HepG2 (cell line): ENCODE measurements around the gene STYX. TPM values are rescaled to one million over a fixed set of nuclear protein-coding genes. Genes with fewer than 3 reads are reported as not detected.

ENCODE experiments used
- AKAP8 ChIP-seq: sonication (generic); formaldehyde crosslinking; IDR thresholded peaks from 2 replicates; pipeline ENCODE4 v1.5.1; 2020; ENCODE audit warnings: mild to moderate bottlenecking, missing genetic modification reagents
- ASH2L ChIP-seq: fragments of 300-600, 200-600 bp; sonication (generic); IDR thresholded peaks from 2 replicates; pipeline ENCODE4 v1.7.0; 2017; ENCODE audit warnings: low read depth, mild to moderate bottlenecking, moderate library complexity, mixed read lengths, low read length; ENCODE audit not compliant: insufficient read length
- ATAD3A ChIP-seq: sonication (generic); formaldehyde crosslinking; IDR thresholded peaks from 2 replicates; pipeline ENCODE4 v1.4.0; 2020; ENCODE audit warnings: missing genetic modification reagents
- ATM ChIP-seq: fragments of 450-650 bp; IDR thresholded peaks from 2 replicates; pipeline ENCODE4 v1.7.1; 2017; ENCODE audit warnings: mild to moderate bottlenecking, borderline replicate concordance
- DMAP1 ChIP-seq: IDR thresholded peaks from 2 replicates; pipeline ENCODE4 v1.6.1; 2016
- JUNB ChIP-seq: sonication (generic); formaldehyde crosslinking; IDR thresholded peaks from 2 replicates; pipeline ENCODE4 v1.8.0; 2022; ENCODE audit warnings: missing genetic modification reagents, mild to moderate bottlenecking, borderline replicate concordance
- MATR3 ChIP-seq: sonication (generic); formaldehyde crosslinking; IDR thresholded peaks from 2 replicates; pipeline ENCODE4 v1.4.0; 2020; ENCODE audit warnings: missing genetic modification reagents
- MLX ChIP-seq: IDR thresholded peaks from 2 replicates; pipeline ENCODE4 v1.6.1; 2016
- MTF2 ChIP-seq: sonication (generic); formaldehyde crosslinking; IDR thresholded peaks from 2 replicates; pipeline ENCODE4 v1.5.0; 2020; ENCODE audit warnings: missing genetic modification reagents, borderline replicate concordance
- NFIC ChIP-seq: IDR thresholded peaks from 2 replicates; pipeline ENCODE4 v1.6.1; 2012; ENCODE audit warnings: mild to moderate bottlenecking, low read length, inconsistent platforms
- NFKB2 ChIP-seq: sonication (generic); formaldehyde crosslinking; IDR thresholded peaks from 2 replicates; pipeline ENCODE4 v1.4.0; 2020; ENCODE audit warnings: missing genetic modification reagents, borderline replicate concordance
- PAXIP1 ChIP-seq: sonication (generic); formaldehyde crosslinking; conservative IDR thresholded peaks from 2 replicates; pipeline ENCODE4 v1.4.0; 2020; ENCODE audit warnings: mild to moderate bottlenecking, missing genetic modification reagents, moderate library complexity
- PCBP2 ChIP-seq: fragments of 200-400 bp; formaldehyde crosslinking; optimal IDR thresholded peaks from 2 replicates; pipeline ENCODE3; 2018; ENCODE audit warnings: low read length, low read depth; ENCODE audit not compliant: poor library complexity, severe bottlenecking
- PHF5A ChIP-seq: IDR thresholded peaks from one replicate; pipeline ENCODE4 v1.6.1; 2018; ENCODE audit warnings: low read depth, missing genetic modification reagents; ENCODE audit not compliant: unreplicated experiment
- RFXAP ChIP-seq: sonication (generic); formaldehyde crosslinking; IDR thresholded peaks from 2 replicates; pipeline ENCODE4 v1.4.0; 2020; ENCODE audit warnings: missing genetic modification reagents, borderline replicate concordance
- SALL1 ChIP-seq: sonication (generic); formaldehyde crosslinking; IDR thresholded peaks from 2 replicates; pipeline ENCODE4 v1.8.0; 2022; ENCODE audit warnings: mild to moderate bottlenecking, missing genetic modification reagents
- TCF7L2 ChIP-seq: IDR thresholded peaks from 2 replicates; pipeline ENCODE4 v1.6.1; 2011; ENCODE audit warnings: mild to moderate bottlenecking, low read depth, low read length, moderate library complexity
- TFE3 ChIP-seq: IDR thresholded peaks from 2 replicates; pipeline ENCODE4 v1.6.1; 2016
- TP53 ChIP-seq: sonication (generic); formaldehyde crosslinking; conservative IDR thresholded peaks from 2 replicates; pipeline ENCODE4 v1.4.0; 2020; ENCODE audit warnings: missing genetic modification reagents
- ZFYVE20 ChIP-seq: sonication (generic); formaldehyde crosslinking; IDR thresholded peaks from 2 replicates; pipeline ENCODE4 v1.8.0; 2023; ENCODE audit warnings: low read depth, mild to moderate bottlenecking, moderate library complexity, missing genetic modification reagents, borderline replicate concordance
- ZNF350 ChIP-seq: sonication (generic); formaldehyde crosslinking; IDR thresholded peaks from 2 replicates; pipeline ENCODE4 v1.4.0; 2020; ENCODE audit warnings: mild to moderate bottlenecking, low read depth, missing genetic modification reagents, borderline replicate concordance
- ZNF563 ChIP-seq: sonication (generic); formaldehyde crosslinking; IDR thresholded peaks from 2 replicates; pipeline ENCODE4 v1.8.0; 2022; ENCODE audit warnings: mild to moderate bottlenecking, moderate library complexity, missing genetic modification reagents
- ZNF703 ChIP-seq: sonication (generic); formaldehyde crosslinking; IDR thresholded peaks from 2 replicates; pipeline ENCODE4 v1.5.1; 2020; ENCODE audit warnings: missing genetic modification reagents, mild to moderate bottlenecking, moderate library complexity, borderline replicate concordance
- polyA plus RNA-seq, 8 experiments: library from polyadenylated mRNA; depleted of rRNA in 3 of 8; stranded (reverse) in 7 of 8; unstranded in 1 of 8; fragments of >200 nt; fragmentation: Illumina TruSeq in 4 of 8; extraction: Trizol in 4 of 8; gene quantifications; 2 replicates each; pipeline versions ENCODE4 v1.2.1 to v1.2.3, GENCODE V29; 2011 to 2016; ENCODE audit warnings: low read depth in 4 of 8, missing spikeins in 1 of 8, mixed read lengths in 1 of 8; ENCODE audit not compliant: insufficient read depth in 1 of 8
- total RNA-seq, 5 experiments: library from RNA; depleted of rRNA; stranded (reverse); fragments of >200 nt; fragmentation: Illumina TruSeq; extraction: Trizol; gene quantifications; 2 replicates each; pipeline ENCODE4 v1.2.3, GENCODE V29; 2016; ENCODE audit warnings: low read depth in 1 of 5
- TF ChIP-seq, protein P1 (sequence below): sonication (generic); formaldehyde crosslinking; conservative IDR thresholded peaks from 2 replicates; pipeline ENCODE4 v1.8.0; 2022; ENCODE audit warnings: mild to moderate bottlenecking, moderate library complexity, missing genetic modification reagents

STYX gene
- total and polyA plus RNA-seq, 2 of the 13 experiments (the other 11 are each of a cell fraction or from before 2014, with no cell fraction given): 6.6 to 10.9 TPM

GRCh38 chr14:52755607-52756316, 25.8 kb downstream of the STYX start (continued):
- TF ChIP-seq ZNF350 (CRISPR knock-in tag) (no peak), JUNB (CRISPR knock-in tag) (no peak), NFKB2 (CRISPR knock-in tag) (no peak), PCBP2 (no peak), MATR3 (CRISPR knock-in tag) (no peak), ATAD3A (CRISPR knock-in tag) (no peak), ASH2L (peak; percentile 88), NFIC (peak; percentile 56; the same call in 1 of the 2 replicates), ZNF703 (CRISPR knock-in tag) (no peak), ZFYVE20 (CRISPR knock-in tag) (no peak), AKAP8 (no peak), ATM (no peak), TP53 (CRISPR knock-in tag) (no peak), DMAP1 (CRISPR knock-in tag) (peak; percentile 59; the same call in 1 of the 2 replicates), TCF7L2 (no peak), MTF2 (CRISPR knock-in tag) (no peak), MLX (peak; percentile 43; the same call in 1 of the 2 replicates), TFE3 (CRISPR knock-in tag) (peak; percentile 85), RFXAP (CRISPR knock-in tag) (no peak), PAXIP1 (CRISPR knock-in tag) (peak; percentile 97), SALL1 (CRISPR knock-in tag) (peak; percentile 43; the same call in 1 of the 2 replicates), PHF5A (CRISPR knock-in tag) (no peak), ZNF563 (CRISPR knock-in tag) (no peak)
- TF ChIP-seq, protein P1, sequence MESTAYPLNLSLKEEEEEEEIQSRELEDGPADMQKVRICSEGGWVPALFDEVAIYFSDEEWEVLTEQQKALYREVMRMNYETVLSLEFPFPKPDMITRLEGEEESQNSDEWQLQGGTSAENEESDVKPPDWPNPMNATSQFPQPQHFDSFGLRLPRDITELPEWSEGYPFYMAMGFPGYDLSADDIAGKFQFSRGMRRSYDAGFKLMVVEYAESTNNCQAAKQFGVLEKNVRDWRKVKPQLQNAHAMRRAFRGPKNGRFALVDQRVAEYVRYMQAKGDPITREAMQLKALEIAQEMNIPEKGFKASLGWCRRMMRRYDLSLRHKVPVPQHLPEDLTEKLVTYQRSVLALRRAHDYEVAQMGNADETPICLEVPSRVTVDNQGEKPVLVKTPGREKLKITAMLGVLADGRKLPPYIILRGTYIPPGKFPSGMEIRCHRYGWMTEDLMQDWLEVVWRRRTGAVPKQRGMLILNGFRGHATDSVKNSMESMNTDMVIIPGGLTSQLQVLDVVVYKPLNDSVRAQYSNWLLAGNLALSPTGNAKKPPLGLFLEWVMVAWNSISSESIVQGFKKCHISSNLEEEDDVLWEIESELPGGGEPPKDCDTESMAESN (CRISPR knock-in tag): no peak
